Measurements from ENCODE around the gene CENPN. TPM values are rescaled to one million over a fixed set of nuclear protein-coding genes. Genes with fewer than 3 reads are reported as not detected.

CENPN gene
- total RNA-seq, 3 donors from 2014 or later: 36.0 to 43.4 (median 42.4) TPM

GRCh38 chr16:81070979-81071378, 64.0 kb downstream of the CENPN start:
- H3K36me3 Mint-ChIP-seq (ENCODE audit: insufficient read depth): no peaks in the 10 kb centered on the region
- no peak for ATAC-seq
- no peak for DNase-seq
- H3K27me3 Mint-ChIP-seq (ENCODE audit: low read depth): peaks cover 11% of the 10 kb centered on the region
- H3K4me3 Mint-ChIP-seq: no peak overlapping the region
- peaks cover 2% of the 10 kb centered on the region for H3K4me1 Mint-ChIP-seq (ENCODE audit: low read depth)
- no peaks in the 10 kb centered on the region for H3K9me3 Mint-ChIP-seq

GRCh38 chr16:81071805-81072204, 64.8 kb downstream of the CENPN start:
- Mint-ChIP-seq H3K27me3 (ENCODE audit: low read depth) (peaks cover 11% of the 10 kb centered on the region), H3K4me3 (no peak overlapping the region), H3K36me3 (ENCODE audit: insufficient read depth) (no peaks in the 10 kb centered on the region), H3K9me3 (no peaks in the 10 kb centered on the region), H3K4me1 (ENCODE audit: low read depth) (peaks cover 2% of the 10 kb centered on the region)
- no peak for DNase-seq
- ATAC-seq: no peak

GRCh38 chr16:81073560-81074330, 66.7 kb downstream of the CENPN start:
- Mint-ChIP-seq H3K9me3 (no peaks in the 10 kb centered on the region), H3K36me3 (ENCODE audit: insufficient read depth) (no peaks in the 10 kb centered on the region), H3K27me3 (ENCODE audit: low read depth) (peaks cover 11% of the 10 kb centered on the region), H3K4me3 (no peak overlapping the region), H3K4me1 (ENCODE audit: low read depth) (peaks cover 5% of the 10 kb centered on the region)
- no peak for ATAC-seq
- no peak for DNase-seq

GRCh38 chr16:81076566-81077075, 69.6 kb downstream of the CENPN start:
- no peak overlapping the region for H3K4me3 Mint-ChIP-seq
- ATAC-seq (peak; percentile 87 to 90), DNase-seq (peak; percentile 95)
- H3K9me3 Mint-ChIP-seq: no peaks in the 10 kb centered on the region
- H3K36me3 Mint-ChIP-seq (ENCODE audit: insufficient read depth): no peaks in the 10 kb centered on the region
- H3K4me1 Mint-ChIP-seq (ENCODE audit: low read depth): peaks cover 5% of the 10 kb centered on the region
- peaks cover 6% of the 10 kb centered on the region for H3K27me3 Mint-ChIP-seq (ENCODE audit: low read depth)

- peaks cover 5% of the 10 kb centered on the region for H3K4me1 Mint-ChIP-seq (ENCODE audit: low read depth)
- DNase-seq (peak; percentile 96), ATAC-seq (peak; percentile 87 to 88)
- no peak within 1 kb of the TSS for H3K4me3 Mint-ChIP-seq
- H3K9me3 Mint-ChIP-seq: no peaks in the 10 kb centered on the region
- H3K27me3 Mint-ChIP-seq (ENCODE audit: low read depth): peaks cover 6% of the 10 kb centered on the region
- no peaks in the 10 kb centered on the region for H3K36me3 Mint-ChIP-seq (ENCODE audit: insufficient read depth)
Observed at GRCh38 chr16:81077076-81077940, 70.3 kb downstream of the CENPN start, which contains the start of gene C16orf46. TSS of gene C16orf46 (minus strand) at chr16:81077238. CDS start at chr16:81063955, 13,283 bp downstream.

GRCh38 chr16:81080233-81080632, 73.2 kb downstream of the CENPN start:
- ATAC-seq: no peak
- H3K9me3 Mint-ChIP-seq: no peaks in the 10 kb centered on the region

GRCh38 chr16:81081014-81081413, 74.0 kb downstream of the CENPN start:
- Mint-ChIP-seq H3K4me3 (no peak overlapping the region), H3K36me3 (ENCODE audit: insufficient read depth) (no peaks in the 10 kb centered on the region), H3K27me3 (ENCODE audit: low read depth) (no peaks in the 10 kb centered on the region), H3K4me1 (ENCODE audit: low read depth) (peaks cover 2% of the 10 kb centered on the region), H3K9me3 (no peaks in the 10 kb centered on the region)
- DNase-seq: no peak
- ATAC-seq: no peak

More at GRCh38 chr16:81080233-81080632, 73.2 kb downstream of the CENPN start:
- Mint-ChIP-seq H3K36me3 (ENCODE audit: insufficient read depth) (no peaks in the 10 kb centered on the region), H3K27me3 (ENCODE audit: low read depth) (no peaks in the 10 kb centered on the region), H3K4me3 (no peak overlapping the region), H3K4me1 (ENCODE audit: low read depth) (peaks cover 5% of the 10 kb centered on the region)
- no peak for DNase-seq

Other genes with a start within 250 kb of the CENPN start
- gene CDYL2, start 202.6 kb upstream of the CENPN start, total RNA-seq: 10 to 100 TPM; 15.3 to 19.8 (median 15.6) TPM
- 100 to 1,000 TPM; 106 to 112 (median 109) TPM for gene CMC2, start 329 bp upstream of the CENPN start, total RNA-seq
- gene ATMIN, start 28.6 kb downstream of the CENPN start, total RNA-seq: 10 to 100 TPM; 27.2 to 30.2 (median 29.3) TPM
- gene C16orf46, start 70.0 kb downstream of the CENPN start, total RNA-seq: 1 to 10 TPM; 1.4 to 1.7 (median 1.6) TPM
- 10 to 100 TPM; 16.5 to 23.1 (median 17.5) TPM for gene GCSH, start 89.2 kb downstream of the CENPN start, total RNA-seq
- gene BCO1, start 231.5 kb downstream of the CENPN start, total RNA-seq: not detected

All from activated T-cell treated with anti-CD3 and anti-CD28 coated beads, Interleukin-2, amount 50 U/mL, for 4 hours (primary cell).